Kidney glomerular epithelial cell (primary cell): ENCODE results near the gene ENTR1.

Experiments
- DNase-seq: peaks from one replicate; lab custom pipeline; 2025; lab: John Stamatoyannopoulos, UW

Gene ENTR1

DNA sequence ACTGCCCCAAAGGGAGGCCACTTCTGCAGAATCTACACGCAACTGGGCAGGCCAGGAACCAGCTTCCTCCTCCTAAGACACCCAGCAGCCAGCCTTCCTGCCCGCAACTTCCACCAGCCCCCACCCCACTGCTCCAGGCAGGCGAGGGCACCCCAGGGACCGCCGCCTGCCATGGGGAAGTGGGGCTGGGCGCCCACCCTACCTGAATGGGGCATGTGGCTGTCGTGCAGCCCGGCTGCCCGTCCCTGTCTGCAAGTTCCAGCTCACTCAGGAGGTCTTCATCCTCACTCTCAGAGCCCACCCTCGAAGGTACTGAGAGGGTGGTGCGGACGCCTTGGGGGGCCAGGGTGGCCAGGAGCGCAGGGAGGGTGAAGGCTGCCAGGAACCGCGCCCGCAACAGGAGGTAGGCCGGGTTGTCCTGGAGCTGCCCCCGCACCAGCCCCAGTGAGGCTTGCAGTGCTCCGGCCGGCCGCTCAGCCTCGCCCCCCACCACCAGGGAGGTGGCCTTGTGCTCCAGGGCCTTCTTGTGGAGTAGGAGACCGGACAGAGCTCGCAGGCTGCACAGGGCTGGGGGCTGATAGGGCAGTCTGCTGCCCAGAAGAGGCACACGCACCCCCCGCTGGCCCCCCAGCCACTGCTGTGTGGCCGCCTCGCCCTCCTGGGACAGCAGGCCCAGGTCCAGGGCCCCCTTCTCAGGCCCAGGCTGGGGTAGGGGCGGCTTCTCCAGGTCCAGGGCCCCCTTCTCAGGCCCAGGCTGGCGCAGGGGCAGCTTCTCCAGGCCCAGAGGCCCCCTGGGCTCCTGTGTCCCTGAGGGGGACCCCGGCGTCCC, 32.9 kb downstream of the ENTR1 start:
- no peak for DNase-seq

- no peak for DNase-seq
Measured at GRCh38 chr9:136376457-136376856, 34.0 kb downstream of the ENTR1 start.

- no peak for DNase-seq
Measured at GRCh38 chr9:136375096-136375495, 35.3 kb downstream of the ENTR1 start.

DNA sequence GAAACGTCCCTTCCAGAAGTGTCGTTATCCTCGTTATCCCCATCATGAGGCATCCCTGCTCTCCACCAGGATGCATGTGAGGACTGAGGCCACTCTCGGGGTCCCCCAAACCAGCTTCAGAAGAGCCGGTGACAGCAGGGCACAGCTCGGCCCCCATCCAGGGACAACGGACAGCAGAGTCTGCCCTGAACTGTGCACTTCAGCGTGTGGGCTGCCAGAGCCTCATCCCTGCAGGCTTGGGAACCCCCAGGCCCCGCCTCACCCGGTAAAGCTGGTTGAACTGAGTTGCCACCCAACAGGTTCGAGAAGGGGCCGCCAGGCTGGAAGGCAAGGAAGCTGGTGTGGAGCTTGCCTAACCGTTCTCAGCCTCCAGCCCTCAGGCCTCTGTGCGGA, 36.2 kb downstream of the ENTR1 start:
- DNase-seq, result no peak

DNA sequence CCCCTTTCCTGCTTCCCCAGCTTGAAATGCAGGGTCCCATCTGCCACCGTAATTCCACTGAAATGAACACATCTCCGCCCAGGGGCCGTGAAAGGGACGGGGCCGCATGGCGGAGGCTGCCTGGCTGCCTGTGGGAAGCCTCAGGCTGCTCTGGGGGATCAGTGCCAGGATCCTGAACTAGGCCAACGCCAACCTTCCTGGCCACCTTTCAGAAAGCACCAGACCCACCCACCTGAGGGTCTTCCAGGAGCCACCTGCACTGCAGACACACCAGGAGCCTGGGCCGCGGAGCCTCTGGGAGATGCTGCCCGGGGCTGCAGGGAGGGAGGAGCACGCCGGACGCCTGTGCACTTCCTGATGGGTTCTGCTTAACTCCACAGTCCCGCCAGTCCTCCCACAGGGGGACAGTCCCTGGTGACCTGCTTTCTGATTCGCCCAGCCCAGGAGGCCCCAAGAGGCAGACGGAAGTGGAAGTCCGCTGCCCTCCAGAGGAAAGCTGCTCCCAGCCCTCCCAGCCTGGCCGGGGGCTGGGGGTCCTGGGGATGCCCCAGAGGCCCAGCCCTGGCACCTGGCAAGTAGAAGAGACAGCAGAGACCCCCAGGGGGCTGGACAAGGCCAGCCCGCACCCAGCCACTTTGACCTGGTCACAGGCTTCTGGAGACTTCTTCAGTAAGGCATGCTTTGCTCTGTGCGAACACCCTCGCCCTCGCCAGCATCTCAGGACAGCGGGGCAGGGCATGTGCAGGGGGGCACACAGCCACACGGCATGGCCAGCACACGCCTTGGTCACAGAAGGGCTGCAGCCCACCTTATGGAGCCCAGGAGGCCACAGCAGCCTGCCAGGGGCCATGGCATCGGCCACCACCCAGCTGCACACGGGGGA, 36.9 kb downstream of the ENTR1 start, which contains the start of gene CARD9:
Gene CARD9, minus strand, starts transcription at position 370 of the 883 bp plus-strand sequence. CDS start 1,591 bp downstream, outside the sequence.
- DNase-seq, result no peak

DNA sequence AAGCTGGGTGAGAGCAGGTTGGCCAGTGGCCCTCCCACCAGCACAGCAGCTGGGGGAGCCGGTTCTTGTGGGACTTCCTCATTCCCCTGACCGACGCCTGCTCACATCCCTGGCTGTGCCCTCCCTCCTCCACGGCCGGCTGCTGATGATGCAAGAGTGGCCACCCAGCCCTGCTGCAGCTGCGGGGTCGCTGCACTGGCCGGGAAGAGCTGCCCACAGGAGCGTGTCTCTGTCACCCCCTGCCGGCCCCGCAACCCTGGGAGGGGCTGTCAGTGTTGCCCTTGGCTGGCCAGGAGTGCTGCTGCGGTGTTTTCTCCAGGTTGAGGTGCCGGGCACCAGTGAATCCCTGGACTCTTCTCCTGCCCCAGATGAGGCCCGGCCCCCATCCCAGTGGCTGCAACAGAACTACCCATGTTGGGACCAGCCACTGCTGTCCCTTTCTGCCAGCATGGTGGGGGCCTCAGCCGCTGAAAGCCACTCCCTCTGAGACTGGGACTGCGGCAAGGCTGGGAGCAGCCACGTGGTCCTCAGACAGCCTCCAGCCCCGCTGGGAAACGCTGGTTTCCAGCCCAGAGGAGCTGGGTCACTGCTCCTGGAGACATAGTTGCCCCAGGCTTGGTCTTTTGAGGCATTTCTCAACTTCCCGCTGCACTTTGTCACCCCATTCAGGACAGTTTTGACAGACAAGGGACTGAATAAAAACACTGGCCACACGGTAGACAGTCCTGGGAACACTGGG, 37.7 kb downstream of the ENTR1 start:
- DNase-seq, result peak; percentile 79

DNA sequence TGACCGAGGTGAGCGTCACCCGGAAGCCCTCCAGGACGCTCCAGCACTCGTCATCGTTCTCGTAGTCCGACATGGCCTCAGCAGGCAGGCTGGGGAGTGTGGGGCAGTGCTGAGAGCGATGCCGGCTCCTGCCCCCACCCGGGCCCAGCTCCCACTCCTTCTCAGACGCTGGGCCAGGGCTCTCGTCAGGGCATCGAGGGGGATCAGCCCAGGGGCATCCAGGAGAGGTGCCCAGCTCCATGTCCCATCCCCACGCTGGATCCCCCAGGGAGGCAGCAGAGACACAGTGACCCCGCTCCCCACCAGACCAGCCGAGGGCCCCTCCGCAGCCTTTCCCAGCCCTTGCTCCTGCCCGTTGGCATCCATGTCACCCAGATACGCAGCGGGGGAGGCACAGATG, 38.4 kb downstream of the ENTR1 start:
- DNase-seq, result no peak

GRCh38 chr9:136371533-136371880, 38.9 kb downstream of the ENTR1 start:
- no peak for DNase-seq

- DNase-seq, result no peak
Measured at GRCh38 chr9:136370687-136371532, 39.5 kb downstream of the ENTR1 start.

DNA sequence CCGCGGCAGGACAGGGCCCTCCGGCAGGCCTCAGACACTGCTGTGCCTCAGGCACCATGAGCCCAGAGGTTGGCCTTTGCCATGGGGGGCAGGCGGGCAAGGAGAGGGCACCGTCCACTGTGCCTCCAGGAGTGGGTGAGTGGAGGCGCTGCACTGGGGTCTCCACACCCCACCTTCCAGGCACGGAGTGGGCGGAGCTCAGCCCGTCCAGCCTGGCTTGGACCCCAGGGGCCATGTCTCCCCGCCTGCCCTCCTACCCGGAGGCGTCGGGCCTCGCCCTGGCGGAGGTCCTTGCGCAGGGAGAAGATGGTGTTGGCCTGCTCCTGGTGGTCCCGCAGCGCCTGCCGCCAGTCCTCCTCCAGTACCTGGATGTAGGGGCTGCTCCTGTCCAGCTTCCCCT, 40.4 kb downstream of the ENTR1 start:
- DNase-seq, result no peak

DNA sequence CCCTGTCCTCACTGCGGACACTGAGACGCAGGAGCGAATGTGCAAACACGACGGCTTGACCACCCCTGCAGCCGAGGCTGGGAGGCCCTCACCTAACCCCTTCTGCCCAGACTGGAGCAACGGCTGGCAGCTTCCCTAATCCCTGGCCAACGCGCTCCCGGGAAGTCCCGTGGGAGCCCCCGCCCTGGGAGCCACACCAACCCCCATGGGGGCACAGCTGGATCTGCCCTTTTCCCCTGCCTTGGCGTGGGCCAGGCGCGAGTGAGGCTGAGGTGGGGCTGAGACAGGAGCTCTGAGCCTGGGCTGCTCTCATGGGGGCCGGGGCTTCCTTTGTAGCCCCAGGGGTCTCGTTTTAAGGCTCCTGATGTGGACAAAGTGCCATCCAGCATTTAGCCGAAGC, 42.2 kb downstream of the ENTR1 start:
- no peak for DNase-seq

DNA sequence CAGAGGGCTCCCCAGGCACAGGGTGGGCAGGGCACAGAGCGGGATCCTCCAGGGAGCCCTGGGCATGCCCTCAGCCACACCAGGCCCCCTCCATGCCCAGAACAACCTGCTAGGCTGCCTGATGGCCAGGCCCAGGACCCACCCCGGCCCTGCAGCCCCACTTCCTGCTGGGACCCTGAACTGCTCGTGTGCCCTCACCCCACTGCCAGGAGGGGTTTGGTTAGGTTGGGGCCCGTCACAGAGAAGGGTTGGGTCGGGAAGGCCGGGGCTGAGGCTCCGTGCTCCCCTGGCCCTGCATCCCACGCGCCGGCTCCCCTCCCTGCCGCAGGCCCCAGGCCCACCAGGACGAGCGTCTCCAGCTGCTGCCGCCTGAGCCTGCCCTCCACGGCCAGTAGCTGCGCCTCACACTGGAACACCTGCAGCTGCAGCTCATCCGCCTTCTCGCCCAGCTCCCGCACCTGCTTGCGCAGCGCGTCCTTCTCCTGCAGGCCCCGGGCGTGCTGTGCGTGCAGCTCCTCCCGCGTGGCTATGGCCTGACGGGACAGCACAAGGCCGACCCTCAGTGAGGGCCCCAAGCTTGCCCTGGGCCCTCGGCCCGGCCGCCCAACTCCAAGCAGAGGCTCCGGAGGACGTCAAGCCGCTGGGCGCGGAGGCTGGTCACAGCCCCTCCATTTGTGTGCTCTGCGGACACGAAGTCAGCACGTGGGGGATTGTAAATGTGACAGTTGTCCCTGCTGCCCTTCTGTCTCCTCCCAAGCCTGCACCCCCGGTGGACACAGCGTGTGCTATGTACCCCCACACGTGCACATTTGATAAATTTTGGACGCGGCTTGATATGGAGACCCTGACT, 42.9 kb downstream of the ENTR1 start:
- DNase-seq, result no peak

GRCh38 chr9:136366826-136367225, 43.6 kb downstream of the ENTR1 start:
- no peak for DNase-seq

GRCh38 chr9:136365775-136366222, 44.6 kb downstream of the ENTR1 start:
- DNase-seq, result no peak

- no peak for DNase-seq
Measured at GRCh38 chr9:136364942-136365774, 45.3 kb downstream of the ENTR1 start.

GRCh38 chr9:136363949-136364748, 46.3 kb downstream of the ENTR1 start:
- no peak for DNase-seq

DNA sequence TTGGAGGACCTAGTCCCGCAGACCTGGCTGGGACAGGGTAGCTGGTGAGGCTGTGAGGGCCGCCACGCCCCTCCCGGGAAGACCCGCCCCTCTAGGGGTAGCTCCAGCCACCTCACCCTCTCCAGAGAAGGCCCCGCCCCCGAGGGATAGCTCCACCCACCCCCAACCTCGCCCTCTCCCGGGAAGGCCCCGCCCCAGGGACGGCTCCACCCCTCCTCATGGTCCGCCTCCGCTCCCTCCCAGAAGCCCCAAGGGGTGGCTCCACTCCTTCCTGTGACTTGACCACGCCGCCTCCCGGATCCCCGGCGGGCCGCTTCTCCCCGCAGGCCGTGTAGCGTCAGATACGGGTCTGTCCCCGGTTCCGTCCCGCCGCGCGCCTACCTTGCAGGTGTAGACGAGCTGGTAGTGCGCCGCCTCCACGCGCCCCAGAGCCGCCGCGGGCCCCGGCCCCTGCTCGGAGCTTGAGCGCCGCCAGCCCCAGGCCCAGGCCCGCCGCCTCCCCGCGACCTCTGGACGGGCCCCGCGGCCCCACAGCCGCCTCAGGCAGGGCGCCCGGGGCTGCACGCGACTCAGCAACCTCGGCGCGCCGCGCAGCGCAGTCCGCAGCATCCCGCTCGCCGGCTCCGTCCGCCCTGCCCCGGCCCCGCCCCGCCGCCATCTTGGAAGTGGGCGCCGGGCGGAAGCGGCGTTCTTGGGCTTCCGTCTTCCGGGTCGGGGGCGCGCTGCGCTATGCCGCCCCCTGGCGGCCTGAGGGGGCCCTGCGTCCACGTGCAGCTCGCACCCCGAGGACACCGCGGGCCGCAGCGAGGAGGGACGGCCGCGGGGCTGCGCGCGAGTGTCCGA, 47.1 kb downstream of the ENTR1 start, which contains the start of gene DNLZ:
Gene DNLZ, minus strand, starts transcription at position 639 of the 843 bp plus-strand sequence. Its CDS starts 30 bp downstream, at position 609.
- peak; percentile 81 for DNase-seq

GRCh38 chr9:136362450-136362784, 48.0 kb downstream of the ENTR1 start:
- DNase-seq, result no peak
